Measurements from ENCODE around the gene LRTM2. TPM values are rescaled to one million over a fixed set of nuclear protein-coding genes. Genes with fewer than 3 reads are reported as not detected.
"Not testable (repeated sequence)": the region's sequence is repeated elsewhere in the genome, so short reads cannot be mapped to it uniquely, and the experiment has no call there.

The LRTM2 gene
- total and polyA plus RNA-seq, 5 experiments from 2014 or later, result 0.13 TPM; not detected in 4

GRCh38 chr12:1815814-1816729 lies 4.3 kb upstream of the LRTM2 start:
- Mint-ChIP-seq H3K4me3 (no peak overlapping the region), H3K4me1 (peaks cover 2 to 14% (median 6%) of the 10 kb centered on the region in 4 donors), H3K9me3 (no peaks in the 10 kb centered on the region), H3K27ac (peak overlapping the region in 2 of 10 donors; percentile 58 to 71), H3K36me3 (no peaks in the 10 kb centered on the region), H3K27me3 (peaks cover 2 to 25% (median 20%) of the 10 kb centered on the region in 5 donors)
- ATAC-seq (no peak), DNase-seq (no peak)
- POLR2A ChIA-PET, result no interaction called here

GRCh38 chr12:1816730-1817348 lies 3.5 kb upstream of the LRTM2 start:
- ATAC-seq (no peak), DNase-seq (no peak)
- POLR2A ChIA-PET, result no interaction called here
- Mint-ChIP-seq H3K27ac (no peak overlapping the region), H3K36me3 (no peaks in the 10 kb centered on the region), H3K27me3 (peaks cover 2 to 31% (median 23%) of the 10 kb centered on the region in 5 donors), H3K4me1 (peaks cover 2 to 15% (median 4%) of the 10 kb centered on the region in 4 donors), H3K4me3 (no peak overlapping the region), H3K9me3 (no peaks in the 10 kb centered on the region)

GRCh38 chr12:1817928-1818327 lies 2.4 kb upstream of the LRTM2 start:
- POLR2A ChIA-PET, H3K4me3 Mint-ChIP-seq, H3K36me3 Mint-ChIP-seq, H3K9me3 Mint-ChIP-seq, DNase-seq, H3K27ac Mint-ChIP-seq, ATAC-seq: not testable (repeated sequence)
- Mint-ChIP-seq H3K27me3 (peaks cover 2 to 42% (median 30%) of the 10 kb centered on the region in 5 donors), H3K4me1 (peaks cover 2 to 15% (median 3%) of the 10 kb centered on the region in 4 donors)

GRCh38 chr12:1819050-1819449 lies 1.3 kb upstream of the LRTM2 start:
- ATAC-seq (no peak), DNase-seq (no peak)
- H3K4me3 Mint-ChIP-seq, result no peak overlapping the region
- peaks cover 2 to 45% (median 31%) of the 10 kb centered on the region in 5 donors for H3K27me3 Mint-ChIP-seq
- peaks cover 2 to 15% (median 2%) of the 10 kb centered on the region in 4 donors for H3K4me1 Mint-ChIP-seq
- POLR2A ChIA-PET, result no interaction called here
- no peak overlapping the region for H3K27ac Mint-ChIP-seq
- no peaks in the 10 kb centered on the region for H3K9me3 Mint-ChIP-seq
- no peaks in the 10 kb centered on the region for H3K36me3 Mint-ChIP-seq

- Mint-ChIP-seq H3K27me3 (peaks cover 2 to 45% (median 30%) of the 10 kb centered on the region in 5 donors), H3K36me3 (no peaks in the 10 kb centered on the region), H3K4me1 (peaks cover 2 to 15% (median 2%) of the 10 kb centered on the region in 4 donors), H3K27ac (no peak overlapping the region), H3K9me3 (no peaks in the 10 kb centered on the region), H3K4me3 (no peak overlapping the region)
- DNase-seq (no peak), ATAC-seq (no peak)
- POLR2A ChIA-PET, result no interaction called here
Measured at GRCh38 chr12:1819571-1819970, 794 bp upstream of the LRTM2 start.

GRCh38 chr12:1820896-1821291 lies 529 bp downstream of the LRTM2 start:
- Mint-ChIP-seq H3K9me3 (no peaks in the 10 kb centered on the region), H3K27me3 (peaks cover 2 to 45% (median 27%) of the 10 kb centered on the region in 5 donors), H3K27ac (no peak overlapping the region), H3K36me3 (no peaks in the 10 kb centered on the region), H3K4me3 (no peak overlapping the region), H3K4me1 (peaks cover 2 to 15% (median 2%) of the 10 kb centered on the region in 4 donors)
- POLR2A ChIA-PET, result no interaction called here
- ATAC-seq (no peak), DNase-seq (no peak)

- Mint-ChIP-seq H3K4me3 (no peak overlapping the region), H3K36me3 (no peaks in the 10 kb centered on the region), H3K27me3 (peaks cover 2 to 45% (median 27%) of the 10 kb centered on the region in 5 donors), H3K9me3 (no peaks in the 10 kb centered on the region), H3K4me1 (peaks cover 2 to 15% (median 2%) of the 10 kb centered on the region in 4 donors), H3K27ac (no peak overlapping the region)
- DNase-seq (no peak), ATAC-seq (no peak)
- POLR2A ChIA-PET, result no interaction called here
Measured at GRCh38 chr12:1821805-1822204, 1.4 kb downstream of the LRTM2 start.

GRCh38 chr12:1822699-1823098 lies 2.3 kb downstream of the LRTM2 start:
- H3K27me3 Mint-ChIP-seq, result peaks cover 2 to 45% (median 27%) of the 10 kb centered on the region in 5 donors
- no peak overlapping the region for H3K27ac Mint-ChIP-seq
- H3K36me3 Mint-ChIP-seq, result no peaks in the 10 kb centered on the region
- ATAC-seq (no peak), DNase-seq (no peak)
- POLR2A ChIA-PET, result no interaction called here
- H3K4me3 Mint-ChIP-seq, result no peak overlapping the region
- H3K9me3 Mint-ChIP-seq, result no peaks in the 10 kb centered on the region
- H3K4me1 Mint-ChIP-seq, result peaks cover 2 to 15% (median 2%) of the 10 kb centered on the region in 4 donors

- Mint-ChIP-seq H3K36me3 (no peaks in the 10 kb centered on the region), H3K27me3 (peaks cover 2 to 45% (median 27%) of the 10 kb centered on the region in 5 donors), H3K4me3 (no peak overlapping the region), H3K4me1 (peaks cover 2 to 15% (median 2%) of the 10 kb centered on the region in 4 donors), H3K9me3 (no peaks in the 10 kb centered on the region), H3K27ac (no peak overlapping the region)
- no peak for DNase-seq
- POLR2A ChIA-PET, result no interaction called here
- ATAC-seq, result no peak
Measured at GRCh38 chr12:1823237-1823636, 2.9 kb downstream of the LRTM2 start.

GRCh38 chr12:1825382-1826102 lies 5.2 kb downstream of the LRTM2 start:
- POLR2A ChIA-PET, result no interaction called here
- Mint-ChIP-seq H3K36me3 (no peaks in the 10 kb centered on the region), H3K27ac (no peak overlapping the region), H3K27me3 (peaks cover 1 to 37% (median 20%) of the 10 kb centered on the region in 5 donors), H3K4me1 (peaks cover 0 to 7% (median 0%) of the 10 kb centered on the region in 4 donors), H3K9me3 (no peaks in the 10 kb centered on the region), H3K4me3 (no peak overlapping the region)
- no peak for DNase-seq
- no peak for ATAC-seq

GRCh38 chr12:1826401-1826800 lies 6.0 kb downstream of the LRTM2 start:
- ATAC-seq, result no peak
- no peak overlapping the region for H3K27ac Mint-ChIP-seq
- POLR2A ChIA-PET, result no interaction called here
- DNase-seq, result no peak
- no peaks in the 10 kb centered on the region for H3K9me3 Mint-ChIP-seq
- peaks cover 0 to 2% (median 0%) of the 10 kb centered on the region in 4 donors for H3K4me1 Mint-ChIP-seq
- H3K27me3 Mint-ChIP-seq, result peaks cover 3 to 36% (median 16%) of the 10 kb centered on the region in 5 donors
- H3K36me3 Mint-ChIP-seq, result no peaks in the 10 kb centered on the region
- H3K4me3 Mint-ChIP-seq, result no peak overlapping the region

GRCh38 chr12:1826867-1827705 lies 6.7 kb downstream of the LRTM2 start:
- Mint-ChIP-seq H3K4me3 (no peak overlapping the region), H3K27ac (no peak overlapping the region), H3K36me3 (no peaks in the 10 kb centered on the region), H3K4me1 (peaks cover 0 to 2% (median 0%) of the 10 kb centered on the region in 4 donors), H3K27me3 (peaks cover 6 to 41% (median 13%) of the 10 kb centered on the region in 5 donors), H3K9me3 (no peaks in the 10 kb centered on the region)
- POLR2A ChIA-PET, result no interaction called here
- DNase-seq (no peak), ATAC-seq (no peak)

All from naive thymus-derived CD8-positive, alpha-beta T cell (primary cell).